Activated CD4-positive, alpha-beta T cell treated with anti-CD3 and anti-CD28 coated beads for 36 hours (primary cell): ENCODE measurements around the gene ZNF625. TPM values are rescaled to one million over a fixed set of nuclear protein-coding genes. Genes with fewer than 3 reads are reported as not detected.
"Not testable (repeated sequence)": the region's sequence is repeated elsewhere in the genome, so short reads cannot be mapped to it uniquely, and the experiment has no call there.

Source experiments
- ATAC-seq: fragments of 200-7000 bp; cut with Tn5 transposase; one replicate; pipeline ENCODE4 v1.10.0; 2021; ENCODE audit warnings: mild to moderate bottlenecking, moderate library complexity
- CTCF ChIA-PET: fragments of 350-600 bp; sonication (Branson Sonifier 250); formaldehyde crosslinking; loops from one replicate; lab custom pipeline; 2021; ENCODE audit warnings: antibody characterized with exemption; lab: Charles Lee
- POLR2A ChIA-PET: fragments of 350-600 bp; sonication (Branson Sonifier 250); formaldehyde crosslinking; loops from one replicate; lab custom pipeline; 2021; ENCODE audit warnings: antibody characterized with exemption, inconsistent platforms; lab: Charles Lee
- DNase-seq: peaks from one replicate; pipeline ENCODE4 v3.0.0-alpha.2; 2020
- H3K27ac Mint-ChIP-seq: one replicate; pipeline ENCODE4 v1.8.0; 2021; ENCODE audit warnings: mixed read lengths
- H3K27me3 Mint-ChIP-seq: one replicate; pipeline ENCODE4 v1.8.0; 2021; ENCODE audit warnings: mixed read lengths
- H3K36me3 Mint-ChIP-seq: one replicate; pipeline ENCODE4 v1.8.0; 2021; ENCODE audit warnings: low read depth, mixed read lengths
- H3K4me1 Mint-ChIP-seq: one replicate; pipeline ENCODE4 v1.8.0; 2021; ENCODE audit warnings: mixed read lengths
- H3K4me3 Mint-ChIP-seq: one replicate; pipeline ENCODE4 v1.8.0; 2021; ENCODE audit warnings: mild to moderate bottlenecking, moderate library complexity, mixed read lengths
- H3K9me3 Mint-ChIP-seq: one replicate; pipeline ENCODE4 v1.8.0; 2021; ENCODE audit warnings: low read depth, mixed read lengths
- intact Hi-C, 2 experiments: fragments of 100-400 bp; cut with DNase I in 1 of 2; cut with micrococcal nuclease in 1 of 2; formaldehyde crosslinking; loops; one replicate each; pipeline versions ENCODE4 v1.14.2 to v1.15.1; 2022 to 2024; cut with DNase I, micrococcal nuclease
- total RNA-seq, 2 experiments: library from RNA; stranded (reverse); gene quantifications; one replicate each; pipeline ENCODE4 v1.2.3, GENCODE V29; 2021

The ZNF625 gene
- total RNA-seq, 2 experiments from 2014 or later = 3.8 to 5.5 TPM

GRCh38 chr19:12137221-12137940 lies 19.2 kb downstream of the ZNF625 start:
- Mint-ChIP-seq H3K9me3 (peaks cover 15% of the 10 kb centered on the region), H3K4me3 (no peak overlapping the region), H3K27ac (peak overlapping the region; percentile 43), H3K4me1 (peaks cover 32% of the 10 kb centered on the region), H3K36me3 (peaks cover 53% of the 10 kb centered on the region), H3K27me3 (no peaks in the 10 kb centered on the region)
- DNase-seq (peak; percentile 55), ATAC-seq (peak; percentile 33)
- CTCF ChIA-PET = interaction anchor here (0.6 to 2.5 kb wide), 8 partner anchors 11 to 340 kb away, joined by 3 to 11 read pairs (median 3); no protein-coding TSS in a partner anchor
- intact Hi-C loops = no loop called here
- POLR2A ChIA-PET = no interaction called here

- Mint-ChIP-seq H3K27me3 (no peaks in the 10 kb centered on the region), H3K4me1 (peaks cover 10% of the 10 kb centered on the region), H3K4me3 (no peak overlapping the region), H3K27ac (no peak overlapping the region), H3K36me3 (peaks cover 66% of the 10 kb centered on the region), H3K9me3 (peaks cover 27% of the 10 kb centered on the region)
- no peak for DNase-seq
- intact Hi-C loops = loop anchor here in 1 of 2 experiments (2.0 kb wide), 1 partner anchor 20 kb away; no protein-coding TSS in a partner anchor
- no peak for ATAC-seq
- ChIA-PET POLR2A (no interaction called here), CTCF (interaction anchor here (0.6 kb wide), 1 partner anchor 72 kb away, joined by 3 read pairs; no protein-coding TSS in a partner anchor)
Observed at GRCh38 chr19:12133069-12133468, 23.5 kb downstream of the ZNF625 start.

GRCh38 chr19:12126707-12127106 lies 29.8 kb downstream of the ZNF625 start:
- Mint-ChIP-seq H3K9me3 (peaks cover 10% of the 10 kb centered on the region), H3K27me3 (no peaks in the 10 kb centered on the region), H3K27ac (no peak overlapping the region), H3K36me3 (peaks cover 12% of the 10 kb centered on the region), H3K4me3 (no peak overlapping the region), H3K4me1 (no peaks in the 10 kb centered on the region)
- ChIA-PET POLR2A (no interaction called here), CTCF (interaction anchor here (0.6 to 1.2 kb wide), 7 partner anchors 11 to 329 kb away, joined by 3 to 4 read pairs (median 3); partner anchors contain the start of gene ZNF20)
- no peak for ATAC-seq
- intact Hi-C loops = no loop called here
- peak; percentile 39 for DNase-seq

- intact Hi-C loops = no loop called here
- Mint-ChIP-seq H3K27ac (no peak overlapping the region), H3K4me1 (peaks cover 18% of the 10 kb centered on the region), H3K27me3 (no peaks in the 10 kb centered on the region), H3K36me3 (peaks cover 18% of the 10 kb centered on the region), H3K4me3 (no peak overlapping the region), H3K9me3 (peaks cover 13% of the 10 kb centered on the region)
- no peak for DNase-seq
- ATAC-seq = no peak
- CTCF ChIA-PET = interaction anchor here (0.7 kb wide), 1 partner anchor 41 kb away, joined by 3 read pairs; no protein-coding TSS in a partner anchor
- POLR2A ChIA-PET = no interaction called here
Observed at GRCh38 chr19:12117201-12117970, 39.1 kb downstream of the ZNF625 start.

- ChIA-PET CTCF (interaction anchor here (0.7 kb wide), 1 partner anchor 500 kb away, joined by 3 read pairs; no protein-coding TSS in a partner anchor), POLR2A (no interaction called here)
- DNase-seq (no peak), ATAC-seq (no peak)
- Mint-ChIP-seq H3K9me3 (peaks cover 17% of the 10 kb centered on the region), H3K4me3 (no peak overlapping the region), H3K27me3 (no peaks in the 10 kb centered on the region), H3K27ac (peak overlapping the region; percentile 30), H3K36me3 (peaks cover 44% of the 10 kb centered on the region), H3K4me1 (peaks cover 30% of the 10 kb centered on the region)
- intact Hi-C loops = loop anchor here in 1 of 2 experiments (2.0 kb wide), 1 partner anchor 20 kb away; no protein-coding TSS in a partner anchor
Observed at GRCh38 chr19:12113121-12113520, 43.4 kb downstream of the ZNF625 start.

GRCh38 chr19:12112701-12113100 lies 43.8 kb downstream of the ZNF625 start:
- POLR2A ChIA-PET = no interaction called here
- no peaks in the 10 kb centered on the region for H3K27me3 Mint-ChIP-seq
- intact Hi-C loops = loop anchor here in 1 of 2 experiments (2.0 kb wide), 1 partner anchor 20 kb away; no protein-coding TSS in a partner anchor
- peak overlapping the region; percentile 32 for H3K27ac Mint-ChIP-seq
- CTCF ChIA-PET = no interaction called here
- H3K4me3 Mint-ChIP-seq = no peak overlapping the region
- peaks cover 44% of the 10 kb centered on the region for H3K36me3 Mint-ChIP-seq
- ATAC-seq (peak; percentile 97), DNase-seq (peak; percentile 53)
- peaks cover 17% of the 10 kb centered on the region for H3K9me3 Mint-ChIP-seq
- H3K4me1 Mint-ChIP-seq = peaks cover 30% of the 10 kb centered on the region

- Mint-ChIP-seq H3K4me3 (no peak overlapping the region), H3K27ac (peak overlapping the region; percentile 32)
Observed at GRCh38 chr19:12111943-12112637, 44.4 kb downstream of the ZNF625 start.

GRCh38 chr19:12111176-12111575 lies 45.4 kb downstream of the ZNF625 start:
- CTCF ChIA-PET = interaction anchor here (1.1 kb wide), 1 partner anchor 52 kb away, joined by 3 read pairs; no protein-coding TSS in a partner anchor
- ATAC-seq (no peak), DNase-seq (no peak)
- POLR2A ChIA-PET = no interaction called here
- H3K27me3 Mint-ChIP-seq = no peaks in the 10 kb centered on the region
- intact Hi-C loops = no loop called here
- peaks cover 30% of the 10 kb centered on the region for H3K4me1 Mint-ChIP-seq
- peaks cover 17% of the 10 kb centered on the region for H3K9me3 Mint-ChIP-seq
- H3K27ac Mint-ChIP-seq = no peak overlapping the region
- peaks cover 44% of the 10 kb centered on the region for H3K36me3 Mint-ChIP-seq
- H3K4me3 Mint-ChIP-seq = no peak overlapping the region

More at GRCh38 chr19:12111943-12112637, 44.4 kb downstream of the ZNF625 start:
- Mint-ChIP-seq H3K9me3 (peaks cover 17% of the 10 kb centered on the region), H3K4me1 (peaks cover 30% of the 10 kb centered on the region), H3K27me3 (no peaks in the 10 kb centered on the region), H3K36me3 (peaks cover 44% of the 10 kb centered on the region)
- POLR2A ChIA-PET = no interaction called here
- no peak for ATAC-seq
- CTCF ChIA-PET = no interaction called here
- intact Hi-C loops = loop anchor here in 1 of 2 experiments (2.0 kb wide), 1 partner anchor 21 kb away; no protein-coding TSS in a partner anchor
- DNase-seq = no peak

GRCh38 chr19:12103909-12104308 lies 52.6 kb downstream of the ZNF625 start:
- H3K27me3 Mint-ChIP-seq, H3K4me3 Mint-ChIP-seq, H3K27ac Mint-ChIP-seq, intact Hi-C loops, H3K9me3 Mint-ChIP-seq, H3K36me3 Mint-ChIP-seq, ATAC-seq, H3K4me1 Mint-ChIP-seq, POLR2A ChIA-PET, DNase-seq: not testable (repeated sequence)
- CTCF ChIA-PET = interaction anchor here (1.9 kb wide), 1 partner anchor 13 kb away, joined by 6 read pairs; no protein-coding TSS in a partner anchor

GRCh38 chr19:12098040-12098439 lies 58.5 kb downstream of the ZNF625 start:
- H3K9me3 Mint-ChIP-seq = peaks cover 4% of the 10 kb centered on the region
- peaks cover 20% of the 10 kb centered on the region for H3K36me3 Mint-ChIP-seq
- no peak for ATAC-seq
- CTCF ChIA-PET = interaction anchor here (1.1 kb wide), 1 partner anchor 40 kb away, joined by 3 read pairs; no protein-coding TSS in a partner anchor
- intact Hi-C loops = no loop called here
- DNase-seq = no peak
- peaks cover 6% of the 10 kb centered on the region for H3K27me3 Mint-ChIP-seq
- H3K4me3 Mint-ChIP-seq = no peak overlapping the region
- H3K27ac Mint-ChIP-seq = no peak overlapping the region
- POLR2A ChIA-PET = no interaction called here
- peaks cover 6% of the 10 kb centered on the region for H3K4me1 Mint-ChIP-seq
